ENCODE results near the gene SRP68.
"Not testable (repeated sequence)": the region's sequence is repeated elsewhere in the genome, so short reads cannot be mapped to it uniquely, and the experiment has no call there.

The SRP68 gene

DNA sequence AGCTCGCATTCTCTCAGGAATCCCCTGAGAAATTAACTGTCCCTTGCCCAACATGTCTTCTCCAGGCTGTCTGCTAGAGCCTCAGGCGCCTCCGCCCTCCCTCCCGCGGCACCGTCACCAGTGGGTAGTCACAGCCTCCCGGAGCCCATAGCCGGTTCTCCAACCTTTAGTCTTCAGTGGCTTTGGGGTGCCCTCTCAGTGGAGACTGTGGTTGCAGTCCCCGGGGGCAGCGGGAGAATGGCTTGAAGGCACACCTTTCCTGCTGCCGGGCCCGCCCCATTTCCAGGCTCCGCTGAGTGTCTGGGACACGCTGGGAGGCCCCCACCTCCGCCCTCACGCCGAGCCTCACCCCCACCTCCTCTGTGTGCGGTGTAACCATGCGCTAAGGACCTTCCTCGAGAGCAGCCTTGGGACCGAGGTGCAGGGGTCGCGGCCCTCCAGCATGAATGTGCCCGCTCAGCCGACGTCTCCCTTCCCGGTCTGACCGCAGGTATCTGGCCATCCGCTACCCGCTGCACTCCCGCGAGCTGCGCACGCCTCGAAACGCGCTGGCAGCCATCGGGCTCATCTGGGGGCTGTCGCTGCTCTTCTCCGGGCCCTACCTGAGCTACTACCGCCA is 3.9 kb upstream of the SRP68 start:
- H3K4me3 ChIP-seq (ENCODE audit: low read length), result no peak overlapping the region; the same call in 1 of the 2 replicates
- no peak for TF ChIP-seq ZNF274 (IDR thresholded peaks at IDR 0.05; ENCODE audit: low read depth, low read length)

- no peak overlapping the region for H3K4me3 ChIP-seq (ENCODE audit: low read length)
- TF ChIP-seq ZNF274 (IDR thresholded peaks at IDR 0.05; ENCODE audit: low read depth, low read length), result no peak
These were observed 3.2 kb upstream of the SRP68 start for GRCh38 chr17:76075364-76076145.

DNA sequence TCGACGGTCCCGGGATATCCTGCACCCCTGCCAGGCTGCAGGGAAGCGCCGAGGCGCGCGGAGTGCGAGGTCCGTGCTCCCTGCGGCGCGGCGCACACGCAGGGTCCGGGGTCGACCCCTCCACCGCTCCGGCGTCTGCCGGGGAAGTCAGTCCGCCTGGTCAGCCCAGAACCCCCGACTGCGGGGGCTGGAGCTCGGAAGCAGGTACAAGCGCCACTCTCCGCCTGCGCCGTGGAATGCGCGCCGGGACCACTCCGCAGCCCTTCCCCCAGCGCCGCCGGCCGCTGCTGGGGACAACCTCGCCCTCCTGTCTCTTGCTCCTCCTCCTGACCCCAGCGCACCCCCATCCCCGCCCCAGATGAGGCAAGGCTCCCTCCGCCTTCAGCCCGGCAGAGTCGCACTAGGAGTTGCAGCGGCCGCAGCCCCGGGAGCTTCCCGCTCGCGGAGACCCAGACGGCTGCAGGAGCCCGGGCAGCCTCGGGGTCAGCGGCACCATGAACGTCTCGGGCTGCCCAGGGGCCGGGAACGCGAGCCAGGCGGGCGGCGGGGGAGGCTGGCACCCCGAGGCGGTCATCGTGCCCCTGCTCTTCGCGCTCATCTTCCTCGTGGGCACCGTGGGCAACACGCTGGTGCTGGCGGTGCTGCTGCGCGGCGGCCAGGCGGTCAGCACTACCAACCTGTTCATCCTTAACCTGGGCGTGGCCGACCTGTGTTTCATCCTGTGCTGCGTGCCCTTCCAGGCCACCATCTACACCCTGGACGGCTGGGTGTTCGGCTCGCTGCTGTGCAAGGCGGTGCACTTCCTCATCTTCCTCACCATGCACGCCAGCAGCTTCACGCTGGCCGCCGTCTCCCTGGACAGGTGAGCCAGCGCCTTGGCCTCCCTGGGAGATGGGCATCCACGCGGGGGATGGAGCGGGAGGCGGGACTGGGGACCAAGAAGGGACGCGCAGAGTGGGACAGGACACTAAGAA is 2.4 kb upstream of the SRP68 start, which contains the start of gene GALR2:
TSS of gene GALR2 (plus strand) at position 392 of the 974 bp plus-strand sequence. CDS start at position 495, 103 bp downstream.
- TF ChIP-seq ZNF274 (IDR thresholded peaks at IDR 0.05; ENCODE audit: low read depth, low read length), result no peak
- H3K4me3 ChIP-seq (ENCODE audit: low read length), result no peak within 1 kb of the TSS

DNA sequence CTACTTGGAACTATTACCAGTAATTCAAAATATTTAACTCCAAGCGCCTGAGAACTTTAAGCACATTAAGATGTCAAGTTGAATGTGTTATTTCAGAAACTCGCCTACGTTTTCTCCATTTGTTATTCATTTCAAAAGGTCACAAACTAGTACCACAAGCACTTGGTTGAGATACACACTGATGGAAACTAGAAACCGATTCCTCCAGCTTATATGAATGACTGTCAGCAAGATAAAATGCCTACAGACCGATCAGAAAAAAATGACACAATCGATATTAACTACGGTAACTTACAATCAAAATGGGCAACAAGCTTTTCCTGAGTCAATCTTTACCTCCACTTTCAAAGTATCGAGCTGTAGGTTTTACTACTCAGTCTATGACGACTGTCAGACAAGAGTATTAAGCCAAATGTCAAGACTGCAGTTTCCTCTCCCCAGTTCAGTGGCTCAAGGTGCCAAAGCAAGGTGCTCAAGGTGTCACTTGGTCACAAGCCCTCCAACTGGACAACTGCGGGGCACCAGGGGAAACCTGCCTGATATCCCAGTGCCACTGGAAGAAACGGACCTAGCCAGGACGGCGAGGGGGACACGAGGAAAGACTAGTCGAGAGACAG is 678 bp downstream of the SRP68 start:
- no peak for TF ChIP-seq ZNF274 (IDR thresholded peaks at IDR 0.05; ENCODE audit: low read depth, low read length)
- peak overlapping the region; percentile 93 for H3K4me3 ChIP-seq (ENCODE audit: low read length)

DNA sequence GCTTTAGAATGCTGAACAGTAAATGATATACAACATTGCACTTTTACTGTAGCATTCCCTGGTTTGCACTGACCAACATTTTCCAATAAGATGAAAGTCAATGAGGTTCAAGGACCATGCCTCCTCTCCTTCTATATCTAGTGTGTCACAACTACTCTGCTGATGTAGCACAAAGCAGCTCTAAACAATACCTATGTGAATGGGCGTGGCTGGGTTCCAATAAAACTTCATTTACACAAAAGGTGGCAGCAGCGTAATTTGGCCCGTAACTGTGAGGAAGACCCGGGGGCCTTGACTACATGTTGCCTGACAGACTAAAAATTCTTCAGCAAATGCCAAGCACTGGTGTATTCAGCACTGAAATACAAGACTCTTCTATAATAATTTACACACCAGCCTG is 6.5 kb downstream of the SRP68 start:
- H3K4me3 ChIP-seq (ENCODE audit: low read length), result no peak overlapping the region
- no peak for TF ChIP-seq ZNF274 (IDR thresholded peaks at IDR 0.05; ENCODE audit: low read depth, low read length)

DNA sequence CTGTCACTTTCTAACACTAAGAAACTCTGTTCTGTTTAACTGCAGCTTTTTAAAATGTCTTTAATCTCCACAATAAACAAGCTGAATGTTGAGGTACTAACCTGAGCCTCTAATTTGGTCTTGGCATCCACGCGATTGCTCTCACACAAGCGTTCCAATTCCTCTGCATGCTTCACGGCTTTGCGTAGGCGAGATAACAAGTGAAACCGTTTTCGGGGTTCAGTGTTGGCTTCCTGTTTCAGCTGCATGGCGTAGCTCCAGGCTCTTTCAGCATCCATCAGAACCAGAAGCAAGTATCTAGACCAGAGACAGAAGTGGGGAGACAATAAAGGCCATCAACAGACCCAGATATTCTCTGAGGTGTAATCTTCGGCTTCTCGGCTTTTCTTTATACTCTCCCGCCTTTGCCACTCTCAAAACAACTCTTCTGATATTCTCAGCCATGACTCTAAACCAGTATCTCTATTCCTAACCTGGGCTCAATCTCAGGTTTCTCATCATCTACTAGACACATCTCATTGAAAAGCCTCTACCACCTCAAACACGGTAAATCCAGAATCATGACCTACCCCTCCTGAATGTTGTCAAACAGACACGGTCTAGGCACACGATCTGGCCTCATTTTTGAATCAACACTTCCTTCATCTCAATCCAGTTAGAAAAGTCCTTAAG is 8.3 kb downstream of the SRP68 start:
- TF ChIP-seq ZNF274 (IDR thresholded peaks at IDR 0.05; ENCODE audit: low read depth, low read length), result no peak
- H3K4me3 ChIP-seq (ENCODE audit: low read length), result no peak overlapping the region

DNA sequence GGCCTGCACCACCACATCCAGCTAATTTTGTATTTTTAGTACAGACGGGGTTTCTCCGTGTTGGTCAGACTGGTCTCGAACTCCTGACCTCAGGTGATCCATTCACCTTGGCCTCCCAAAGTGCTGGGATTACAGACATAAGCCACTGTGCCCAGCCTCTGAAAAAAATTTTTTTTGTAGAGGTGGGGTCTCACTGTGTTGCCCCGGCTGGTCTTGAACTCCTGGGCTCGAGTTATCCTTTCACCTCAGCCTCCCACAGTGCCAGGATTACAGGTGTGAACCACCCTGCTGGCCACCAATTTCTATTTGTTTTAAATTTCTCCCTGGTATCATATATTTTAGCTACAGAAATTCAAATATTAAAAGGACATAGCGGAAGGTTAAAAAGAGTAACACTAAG is 14.1 kb downstream of the SRP68 start:
- not testable (repeated sequence) for H3K4me3 ChIP-seq (ENCODE audit: low read length)

GRCh38 chr17:76056882-76057281 is 15.4 kb downstream of the SRP68 start:
- no peak for TF ChIP-seq ZNF274 (IDR thresholded peaks at IDR 0.05; ENCODE audit: low read depth, low read length)
- H3K4me3 ChIP-seq (ENCODE audit: low read length), result no peak overlapping the region

DNA sequence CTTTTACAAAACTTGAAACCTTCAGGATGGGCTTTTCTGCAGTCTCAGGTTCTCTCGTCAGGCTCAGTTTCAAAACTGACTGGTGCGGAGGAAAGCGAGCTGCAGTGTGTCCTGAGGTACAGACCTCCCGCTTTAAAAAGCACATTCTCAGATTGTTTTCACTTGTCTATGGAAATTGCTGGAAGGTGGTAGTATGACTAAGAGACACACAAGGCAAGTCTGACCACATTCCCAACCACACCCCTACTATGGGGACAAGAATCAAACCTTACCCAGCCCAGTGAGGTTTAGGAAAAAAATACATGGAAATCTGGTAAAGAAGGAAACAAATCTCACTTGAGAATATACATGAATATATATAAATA is 18.2 kb downstream of the SRP68 start:
- no peak for TF ChIP-seq ZNF274 (IDR thresholded peaks at IDR 0.05; ENCODE audit: low read depth, low read length)
- no peak overlapping the region for H3K4me3 ChIP-seq (ENCODE audit: low read length)

GRCh38 chr17:76053246-76054111 is 18.8 kb downstream of the SRP68 start:
- no peak overlapping the region for H3K4me3 ChIP-seq (ENCODE audit: low read length)
- no peak for TF ChIP-seq ZNF274 (IDR thresholded peaks at IDR 0.05; ENCODE audit: low read depth, low read length)

GRCh38 chr17:76051561-76051960 is 20.8 kb downstream of the SRP68 start:
- no peak overlapping the region for H3K4me3 ChIP-seq (ENCODE audit: low read length)
- no peak for TF ChIP-seq ZNF274 (IDR thresholded peaks at IDR 0.05; ENCODE audit: low read depth, low read length)

DNA sequence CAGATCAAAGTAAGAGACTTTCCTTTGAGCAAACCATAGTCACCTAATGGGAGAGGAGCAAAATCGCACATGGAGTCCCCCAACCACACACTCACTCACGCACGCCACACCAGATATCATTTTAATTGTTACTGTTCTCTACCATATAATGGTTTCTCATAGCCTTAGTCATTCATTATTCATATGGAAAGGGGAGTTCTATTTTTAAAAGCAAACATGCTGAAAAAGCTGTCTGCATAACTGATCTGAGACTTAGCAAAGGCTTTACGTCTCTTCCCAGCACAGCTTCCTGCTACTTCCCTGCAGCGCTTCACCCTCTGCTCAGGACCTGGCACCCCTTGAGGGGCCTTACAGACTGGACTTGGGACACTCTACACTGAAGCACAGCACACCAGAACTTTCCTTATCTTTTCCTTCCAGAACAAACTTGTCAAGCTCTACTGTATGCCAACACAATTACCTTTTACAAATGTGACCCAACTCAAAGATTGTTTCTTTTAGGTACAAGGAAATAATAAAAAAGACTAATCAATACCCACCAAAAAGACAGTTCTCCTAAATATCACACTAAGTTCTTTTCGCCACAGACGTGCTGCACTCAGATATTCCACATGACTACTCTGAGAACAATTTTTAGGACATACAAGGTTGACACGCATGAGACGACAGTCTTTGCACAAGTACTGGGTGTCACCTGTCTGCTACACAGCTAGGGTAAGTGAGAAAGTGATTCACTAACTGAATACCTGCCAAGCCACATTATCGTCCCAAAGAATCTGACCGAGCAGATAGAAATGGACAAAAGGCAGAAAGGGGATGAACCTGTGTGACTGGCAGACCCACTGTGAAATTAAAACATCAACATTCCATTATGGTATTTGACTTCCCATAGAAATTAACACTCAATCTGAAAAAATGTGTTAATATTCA is 21.5 kb downstream of the SRP68 start:
- TF ChIP-seq ZNF274 (IDR thresholded peaks at IDR 0.05; ENCODE audit: low read depth, low read length), result no peak
- H3K4me3 ChIP-seq (ENCODE audit: low read length), result no peak overlapping the region
